ENCODE results near the gene RCHY1.
"Not testable (repeated sequence)": the region's sequence is repeated elsewhere in the genome, so short reads cannot be mapped to it uniquely, and the experiment has no call there.

DNA sequence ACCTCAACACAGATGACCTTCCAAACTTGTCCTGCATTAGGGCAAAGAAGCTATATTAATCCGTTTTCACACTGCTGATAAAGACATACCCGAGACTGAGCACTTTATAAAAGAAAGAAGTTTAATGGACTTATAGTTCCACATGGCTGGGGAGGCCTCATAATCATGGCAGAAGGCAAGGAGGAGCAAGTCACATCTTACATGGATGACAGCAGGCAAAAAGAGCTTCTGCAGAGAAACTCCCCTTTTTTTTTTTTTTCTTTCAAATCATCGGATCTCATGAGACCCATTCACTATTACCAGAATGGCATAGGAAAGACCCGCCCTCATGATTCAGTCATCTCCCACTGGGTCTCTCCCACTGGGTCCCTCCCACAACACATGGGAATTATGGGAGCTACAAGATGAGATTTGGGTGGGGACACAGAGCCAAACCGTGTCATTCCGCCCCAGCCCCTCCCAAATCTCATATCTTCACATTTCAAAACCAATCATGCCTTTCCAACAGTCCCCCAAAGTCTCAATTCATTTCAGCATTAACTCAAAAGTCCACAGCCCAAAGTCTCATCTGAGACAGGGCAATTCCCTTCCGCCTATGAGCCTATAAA is 17.4 kb upstream of the RCHY1 start:
- TF ChIP-seq, protein P1, sequence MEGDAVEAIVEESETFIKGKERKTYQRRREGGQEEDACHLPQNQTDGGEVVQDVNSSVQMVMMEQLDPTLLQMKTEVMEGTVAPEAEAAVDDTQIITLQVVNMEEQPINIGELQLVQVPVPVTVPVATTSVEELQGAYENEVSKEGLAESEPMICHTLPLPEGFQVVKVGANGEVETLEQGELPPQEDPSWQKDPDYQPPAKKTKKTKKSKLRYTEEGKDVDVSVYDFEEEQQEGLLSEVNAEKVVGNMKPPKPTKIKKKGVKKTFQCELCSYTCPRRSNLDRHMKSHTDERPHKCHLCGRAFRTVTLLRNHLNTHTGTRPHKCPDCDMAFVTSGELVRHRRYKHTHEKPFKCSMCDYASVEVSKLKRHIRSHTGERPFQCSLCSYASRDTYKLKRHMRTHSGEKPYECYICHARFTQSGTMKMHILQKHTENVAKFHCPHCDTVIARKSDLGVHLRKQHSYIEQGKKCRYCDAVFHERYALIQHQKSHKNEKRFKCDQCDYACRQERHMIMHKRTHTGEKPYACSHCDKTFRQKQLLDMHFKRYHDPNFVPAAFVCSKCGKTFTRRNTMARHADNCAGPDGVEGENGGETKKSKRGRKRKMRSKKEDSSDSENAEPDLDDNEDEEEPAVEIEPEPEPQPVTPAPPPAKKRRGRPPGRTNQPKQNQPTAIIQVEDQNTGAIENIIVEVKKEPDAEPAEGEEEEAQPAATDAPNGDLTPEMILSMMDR (conservative IDR thresholded peaks at IDR 0.05 in 1 of 2, IDR thresholded peaks at IDR 0.05 in 1 of 2; ENCODE audit: low read depth in 1 of 2, low read length in 2 of 2) = not testable (repeated sequence)
- TF ChIP-seq EZH2 (IDR thresholded peaks at IDR 0.05; ENCODE audit: low read length, missing control alignments) = not testable (repeated sequence)
